Lung microvascular endothelial cell (primary cell): ENCODE measurements around the gene SPON2. TPM values are rescaled to one million over a fixed set of nuclear protein-coding genes. Genes with fewer than 3 reads are reported as not detected.

Experiments
- DNase-seq, 2 donors: peaks; one replicate each; pipeline versions ENCODE4 v3.0.0 to v3.0.0-alpha.2; 2010; ENCODE audit warnings: low read depth in 2 of 2
- total RNA-seq: library from RNA; depleted of rRNA; stranded (reverse); fragments of >200 nt; gene quantifications from 2 replicates; pipeline ENCODE4 v1.2.1, GENCODE V29; 2014

SPON2 gene
- total RNA-seq, 1 donor from 2014 or later: 0.40 TPM

DNA sequence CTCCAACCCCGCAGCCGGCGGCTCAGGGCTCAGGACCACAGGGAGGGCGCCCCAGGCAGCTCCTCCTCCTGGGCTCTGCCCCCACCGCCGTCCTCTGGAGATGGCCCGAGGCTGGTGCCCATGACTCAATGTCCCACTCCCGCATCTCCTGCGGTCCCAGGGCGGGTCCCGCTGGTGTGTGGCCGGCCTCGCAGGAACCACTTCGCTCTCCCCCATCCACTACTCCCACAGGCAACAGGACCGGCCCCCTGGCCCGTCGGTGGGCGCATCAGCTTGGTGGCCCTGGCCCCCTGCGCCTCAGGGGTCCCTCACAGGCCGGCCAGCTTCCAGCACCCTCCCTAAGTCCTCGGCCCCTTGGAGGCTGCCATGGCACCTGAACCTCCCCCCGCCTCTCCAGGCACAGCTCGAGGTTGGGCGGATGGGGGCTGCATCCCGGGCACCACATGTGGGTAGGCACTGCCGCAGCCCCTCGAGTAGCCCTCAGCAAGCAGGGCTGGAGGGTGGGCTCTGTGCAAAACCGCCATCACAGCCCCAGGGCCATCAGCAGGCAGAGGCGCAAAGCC lies 22.8 kb upstream of the SPON2 start:
- DNase-seq: no peak

DNA sequence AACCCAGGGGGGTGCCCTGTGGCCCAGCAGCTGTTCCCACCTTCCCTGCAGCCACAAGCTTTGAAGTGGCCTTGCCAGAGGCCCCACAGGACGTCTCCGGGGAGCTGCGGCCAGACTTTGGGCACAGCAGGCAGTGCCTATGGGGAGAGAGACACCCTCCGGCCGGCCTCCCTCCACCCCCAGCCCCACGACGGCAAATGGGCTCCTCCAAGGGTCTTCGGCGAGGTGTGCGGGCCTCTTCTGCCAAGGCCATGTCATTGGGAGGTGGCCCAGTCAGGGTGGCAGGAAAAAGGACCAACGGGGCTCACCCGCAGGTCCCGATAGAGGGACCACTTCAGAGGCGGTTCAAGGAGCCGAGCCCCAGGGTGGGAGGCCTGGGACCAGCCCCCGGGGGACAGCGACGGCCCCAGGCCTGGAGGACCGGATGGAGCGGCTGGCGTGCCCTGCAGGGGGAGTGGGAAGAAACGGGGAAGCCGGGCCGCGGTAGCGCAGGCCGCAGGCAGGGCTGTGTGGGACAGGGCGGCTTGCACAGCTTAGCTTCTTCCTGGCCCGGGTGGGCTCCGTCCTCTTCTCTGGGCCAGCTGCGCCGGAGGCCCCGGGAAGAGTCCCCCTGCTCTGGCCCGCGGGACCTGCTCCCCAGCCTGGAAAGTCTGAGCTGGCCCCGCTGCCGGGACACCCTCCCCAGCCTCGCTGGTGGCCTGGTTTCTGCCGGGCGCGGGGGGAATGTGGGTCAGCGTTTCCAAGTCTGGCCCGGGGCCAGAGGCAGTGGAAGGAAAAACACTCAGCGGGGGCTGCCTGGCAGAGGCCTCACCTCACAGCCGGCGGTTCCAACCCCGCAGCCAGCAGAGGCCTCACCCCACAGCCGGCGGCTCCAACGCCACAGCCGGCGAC lies 21.9 kb upstream of the SPON2 start:
- peak in 1 of 2 donors; percentile 88 for DNase-seq

DNA sequence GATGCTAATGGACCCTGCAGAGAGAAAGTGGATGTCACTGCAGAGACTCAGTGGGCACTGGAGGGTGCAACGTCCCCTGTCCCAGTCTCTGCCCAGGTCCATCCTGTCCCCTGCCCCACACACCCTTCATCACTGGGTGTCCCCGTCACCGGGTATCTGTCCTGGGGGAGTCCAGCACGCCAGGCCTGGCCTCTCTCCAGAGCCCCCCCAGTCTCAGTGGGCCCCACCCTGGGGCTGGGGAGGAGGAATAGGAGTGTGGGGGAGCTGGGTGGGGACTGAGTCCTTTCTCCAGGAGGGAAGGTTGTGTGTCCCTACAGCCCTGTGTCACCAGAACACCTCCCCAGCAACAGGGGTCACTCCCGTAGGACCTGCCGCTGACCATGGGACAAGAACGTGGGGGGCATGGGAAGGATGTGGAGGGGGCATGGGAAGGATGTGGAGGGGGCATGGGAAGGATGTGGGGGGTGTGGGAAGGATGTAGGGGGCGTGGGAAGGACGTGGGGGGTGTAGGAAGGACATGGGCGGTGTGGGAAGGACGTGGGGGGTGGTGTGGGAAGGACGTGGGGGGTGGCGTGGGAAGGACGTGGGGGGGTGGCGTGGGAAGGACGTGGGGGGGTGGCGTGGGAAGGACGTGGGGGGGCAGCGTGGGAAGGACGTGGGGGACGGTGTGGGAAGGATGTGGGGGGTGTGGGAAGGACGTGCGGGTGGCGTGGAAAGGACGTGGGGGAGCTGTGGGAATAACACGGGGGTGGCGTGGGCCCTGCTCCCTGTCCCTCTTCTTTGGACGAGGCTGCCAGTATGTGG lies 21.0 kb upstream of the SPON2 start:
- DNase-seq: no peak

DNA sequence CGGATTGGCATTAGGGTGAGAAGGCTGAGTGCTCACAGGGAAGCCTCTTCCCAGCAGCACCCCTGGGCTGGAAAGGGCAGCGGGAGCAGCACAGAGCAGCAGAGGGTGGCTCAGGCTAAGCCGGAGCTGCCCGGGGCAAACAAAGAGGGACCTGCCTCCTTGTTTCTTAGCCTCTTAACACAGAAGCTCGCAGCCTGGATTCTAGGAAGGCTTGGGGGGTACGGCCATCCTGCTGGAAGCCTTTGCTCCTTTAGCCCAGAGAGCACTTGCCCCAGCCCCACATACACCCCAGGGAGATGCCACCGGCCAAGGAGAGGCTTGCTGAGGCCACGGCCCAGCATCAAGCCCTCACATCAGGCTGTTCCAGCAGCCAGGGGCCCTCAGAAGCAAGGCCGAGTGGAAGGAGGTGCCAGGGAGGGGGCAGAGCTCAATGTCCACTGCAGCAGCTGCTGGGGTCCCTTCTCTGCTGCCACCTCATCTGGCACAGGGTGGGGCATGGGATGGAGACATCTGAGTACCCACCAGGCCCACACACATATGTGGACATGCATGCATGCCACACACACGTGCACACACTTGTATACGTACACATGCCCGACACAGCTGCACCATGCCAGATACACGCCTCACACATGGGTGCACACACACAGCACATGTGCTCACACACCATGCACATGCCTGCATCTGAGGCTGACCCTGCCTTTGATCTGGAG lies 20.3 kb upstream of the SPON2 start:
- no peak for DNase-seq

DNA sequence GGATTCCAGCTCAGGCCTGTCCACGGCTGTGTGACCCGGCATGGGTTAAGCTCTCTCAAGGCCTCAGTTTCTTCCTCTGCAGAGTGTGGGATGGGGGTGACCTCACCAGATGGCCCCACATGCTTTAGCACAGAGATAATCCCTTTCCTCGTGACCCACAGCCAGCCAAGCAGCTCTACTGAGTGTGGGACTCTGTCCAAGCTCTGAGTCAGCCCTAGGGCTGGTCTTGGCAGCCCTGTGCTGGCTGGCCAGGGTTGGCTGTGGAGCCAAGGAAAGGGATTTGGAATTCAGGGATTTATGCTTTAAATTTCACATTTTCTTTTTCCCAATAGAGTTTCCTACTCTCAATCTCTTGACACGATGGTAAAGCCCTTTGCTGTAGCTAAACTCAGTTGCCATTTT lies 19.7 kb upstream of the SPON2 start:
- DNase-seq: peak; percentile 85 to 94

DNA sequence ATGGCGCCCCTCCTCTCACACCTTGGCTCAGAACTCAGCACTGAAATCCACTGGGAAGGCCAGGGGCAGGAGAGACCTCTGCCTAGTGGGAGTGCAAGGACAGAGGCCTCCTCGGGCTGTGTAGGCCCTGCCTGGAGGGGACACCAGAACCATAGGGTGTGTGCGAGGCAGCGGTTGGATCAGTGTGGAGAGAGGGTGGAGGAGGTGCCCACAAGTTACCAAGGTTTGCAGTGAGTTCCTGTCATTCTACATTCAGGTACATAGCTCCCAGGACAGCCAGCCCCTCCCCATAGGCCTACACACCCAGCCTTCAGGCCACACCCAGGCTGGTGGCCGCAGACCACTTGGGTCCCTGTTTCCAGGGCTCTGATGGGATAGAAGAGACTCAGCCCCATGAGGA lies 19.2 kb upstream of the SPON2 start:
- no peak for DNase-seq

DNA sequence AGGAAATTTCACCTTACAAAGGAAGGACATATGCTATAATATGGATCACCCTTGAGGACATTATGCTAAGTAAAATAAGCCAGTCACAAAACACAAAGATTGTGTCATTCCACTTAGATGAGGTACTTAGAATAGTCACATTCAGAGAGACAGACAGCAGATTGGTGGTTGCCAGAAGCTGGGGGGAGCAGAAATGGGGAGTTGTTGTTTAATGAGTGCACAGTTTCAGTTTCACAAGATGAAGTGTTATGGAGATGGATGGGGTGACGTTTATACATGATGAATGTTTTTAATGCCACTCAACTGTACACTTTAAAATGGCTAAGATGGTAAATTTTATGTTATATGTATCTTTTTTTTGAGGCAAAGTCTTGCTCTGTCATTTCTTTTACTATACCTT lies 14.8 kb upstream of the SPON2 start:
- peak in 1 of 2 donors; percentile 32 for DNase-seq

DNA sequence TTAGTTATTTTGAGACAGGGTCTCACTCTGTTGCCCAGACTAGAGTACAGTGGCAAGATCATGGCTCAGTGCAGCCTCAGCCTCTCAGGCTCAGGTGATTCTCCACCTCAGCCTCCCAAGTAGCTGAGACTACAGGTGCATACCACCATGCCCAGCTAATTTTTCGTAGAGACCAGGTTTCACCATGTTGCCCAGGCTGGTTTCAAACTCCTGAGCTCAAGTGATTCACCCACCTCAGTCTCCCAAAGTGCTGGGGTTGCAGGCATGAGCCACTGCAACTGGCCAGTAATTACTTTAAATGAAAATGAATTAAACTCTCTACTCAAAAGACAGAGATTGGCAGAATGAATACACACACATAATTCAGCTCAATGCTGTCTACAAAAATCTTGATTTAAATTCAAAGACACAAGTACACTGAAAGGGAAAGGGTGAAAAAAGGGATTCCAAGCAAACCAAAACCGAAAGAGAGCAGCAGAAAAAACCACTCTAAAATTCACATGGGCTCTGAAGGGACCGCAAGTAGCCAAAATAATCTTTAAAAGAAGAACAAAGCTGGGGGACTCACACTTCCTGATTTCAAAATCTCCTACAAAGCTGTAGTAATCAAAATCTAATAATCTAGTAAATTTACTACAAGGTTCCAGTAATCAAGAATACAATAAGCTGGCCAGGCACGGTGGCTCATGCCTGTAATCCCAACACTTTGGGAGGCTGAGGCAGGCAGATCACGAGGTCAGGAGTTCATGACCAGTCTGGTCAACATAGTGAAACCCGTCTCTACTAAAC lies 11.8 kb upstream of the SPON2 start:
- DNase-seq: no peak

DNA sequence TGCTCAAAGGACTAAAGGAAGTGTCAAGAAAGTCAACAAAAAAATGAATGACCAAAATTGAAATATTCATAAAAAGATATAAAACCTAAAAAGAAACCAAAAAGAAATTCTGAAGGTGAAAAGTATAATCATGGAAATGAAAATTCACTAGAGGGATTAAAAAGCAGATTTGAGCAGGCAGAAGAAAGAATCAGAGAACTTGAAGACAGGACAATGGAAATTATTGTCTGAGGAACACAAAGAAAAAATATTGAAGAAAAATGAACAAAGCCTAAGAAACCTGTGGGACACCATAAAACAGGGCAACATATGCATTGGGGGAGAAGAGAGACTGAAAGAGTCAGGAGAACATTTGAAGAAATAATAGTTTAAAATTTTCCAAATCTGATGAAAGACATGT lies 9.9 kb upstream of the SPON2 start:
- no peak for DNase-seq

DNA sequence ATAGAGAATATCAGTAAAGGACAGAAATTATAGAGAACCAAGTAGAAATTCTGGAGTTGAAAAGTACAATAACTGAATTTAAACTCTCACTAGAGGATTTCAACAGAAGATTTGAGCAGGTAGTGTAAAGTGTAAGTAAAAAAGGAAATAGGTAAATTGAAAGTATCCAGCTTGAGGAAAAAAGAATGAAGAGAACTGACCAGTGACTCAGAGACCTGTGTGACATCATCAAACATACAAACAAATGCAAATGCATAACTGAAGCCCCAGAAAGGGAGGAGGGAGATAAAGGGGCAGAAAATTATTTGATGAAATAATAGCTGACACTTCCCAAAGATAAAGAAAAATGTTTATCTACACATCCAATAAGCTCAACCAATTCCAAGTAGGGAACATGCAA lies 8.3 kb upstream of the SPON2 start:
- no peak for DNase-seq

DNA sequence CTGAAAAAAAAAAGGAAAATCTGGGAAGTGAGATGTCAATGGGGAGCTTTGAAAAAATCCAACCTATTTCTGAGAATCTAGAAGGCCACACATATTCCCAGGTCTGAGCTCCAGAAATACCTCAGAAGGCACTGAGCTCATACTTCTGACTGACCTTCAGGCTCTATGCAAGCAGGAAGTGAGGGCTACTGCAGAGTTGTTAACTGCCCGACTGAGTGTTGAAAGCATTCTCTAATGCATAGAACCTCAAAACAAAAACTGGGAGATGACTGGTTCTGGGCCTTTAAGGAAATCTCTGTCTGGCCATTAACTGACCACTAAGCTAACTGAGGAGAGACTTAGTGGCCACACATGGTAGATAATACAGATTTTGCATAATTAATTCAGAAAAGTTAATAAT lies 7.6 kb upstream of the SPON2 start:
- DNase-seq: no peak

DNA sequence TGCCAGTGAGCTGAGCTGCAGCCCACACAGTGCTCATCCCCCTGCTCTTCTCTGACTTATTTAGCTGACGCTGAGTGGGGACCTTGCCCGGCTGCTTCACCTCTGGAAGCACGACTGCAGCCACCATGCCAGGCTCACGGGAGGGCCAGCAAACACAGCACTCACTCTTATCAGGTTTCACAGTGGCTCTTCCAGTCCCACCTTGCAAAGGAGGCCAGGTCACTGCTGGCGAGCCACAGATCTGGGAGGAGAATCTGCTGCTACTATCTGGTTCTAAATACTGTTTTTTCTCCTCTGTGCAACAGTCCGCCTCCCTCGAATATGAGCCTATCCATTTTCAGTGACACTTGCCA lies 6.7 kb upstream of the SPON2 start:
- no peak for DNase-seq

DNA sequence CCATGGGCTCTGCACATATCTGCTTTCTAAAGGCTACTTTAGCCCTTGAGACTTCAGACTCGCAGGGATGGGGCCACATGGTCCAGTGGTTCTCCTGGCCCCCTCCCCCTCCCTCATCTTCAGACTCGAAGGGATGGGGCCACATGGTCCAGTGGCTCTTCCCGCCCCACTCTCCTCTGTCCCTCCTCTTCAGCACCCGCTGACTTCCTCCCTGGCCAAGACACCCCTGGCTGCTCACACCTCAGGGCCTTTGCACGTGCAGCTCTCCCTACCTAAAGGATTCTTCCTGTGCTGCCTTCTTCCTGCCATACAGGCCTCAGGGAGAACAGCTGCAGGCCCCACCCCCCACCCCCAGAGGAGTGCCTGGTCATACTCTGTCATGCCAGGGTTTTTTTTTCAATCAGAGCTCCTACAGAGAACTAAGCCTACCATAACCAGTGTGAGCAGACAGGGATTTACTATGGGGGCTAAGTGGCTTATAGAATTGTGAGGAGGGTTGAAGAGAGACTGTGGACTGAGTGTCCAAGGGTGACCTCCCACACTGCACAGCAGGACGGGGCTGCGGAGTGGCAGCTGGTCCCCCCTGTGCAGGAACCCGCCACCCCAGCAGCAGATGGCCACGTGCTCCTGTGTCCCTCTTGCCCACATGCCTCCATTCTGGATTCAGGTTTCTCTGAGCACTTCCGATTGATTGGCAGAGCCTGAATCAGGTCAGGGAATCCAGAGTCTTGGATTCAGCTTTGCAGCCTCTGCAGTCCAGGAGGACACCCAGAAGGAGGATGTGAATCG lies 6.1 kb upstream of the SPON2 start:
- no peak for DNase-seq

DNA sequence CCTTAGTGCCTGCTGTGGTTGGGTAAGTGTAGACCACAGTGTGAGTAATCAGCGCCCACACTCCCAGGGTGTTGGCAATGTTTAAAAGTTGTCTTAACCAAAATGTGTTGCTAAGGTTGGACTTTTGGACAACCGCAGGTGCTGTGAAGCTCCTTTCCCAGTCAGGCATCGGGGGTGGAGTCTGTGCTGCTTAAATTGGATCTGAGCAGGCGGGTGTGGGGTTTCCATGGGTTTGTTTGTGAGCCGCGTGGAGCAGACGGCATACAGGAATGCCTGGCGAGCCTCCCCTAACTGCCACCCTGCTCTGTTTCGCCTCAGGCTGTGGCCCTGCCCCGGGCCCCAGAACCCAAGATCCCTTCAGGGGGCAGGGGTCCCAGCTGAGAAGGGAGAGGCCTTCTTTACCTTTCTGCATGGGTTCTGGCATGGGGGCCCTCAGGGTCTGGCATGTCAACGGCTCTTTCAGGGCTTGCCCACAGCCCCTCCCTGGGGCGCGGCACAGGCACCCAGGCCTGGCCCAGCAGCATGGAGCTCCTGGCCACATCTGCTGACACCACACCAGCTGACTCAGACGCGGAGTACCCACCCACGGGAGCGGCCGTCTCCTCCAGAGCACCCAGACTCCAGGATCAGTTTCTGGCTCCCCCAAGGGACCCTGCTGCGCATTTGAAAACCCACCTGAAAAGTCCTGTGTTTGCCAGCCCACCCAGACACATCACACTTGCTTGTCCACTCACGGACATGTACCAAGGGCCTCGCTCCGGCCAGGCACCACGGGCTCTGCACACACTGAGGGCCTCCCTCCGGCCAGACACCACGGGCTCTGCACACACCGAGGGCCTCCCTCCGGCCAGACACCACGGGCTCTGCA lies 5.1 kb upstream of the SPON2 start:
- DNase-seq: no peak

DNA sequence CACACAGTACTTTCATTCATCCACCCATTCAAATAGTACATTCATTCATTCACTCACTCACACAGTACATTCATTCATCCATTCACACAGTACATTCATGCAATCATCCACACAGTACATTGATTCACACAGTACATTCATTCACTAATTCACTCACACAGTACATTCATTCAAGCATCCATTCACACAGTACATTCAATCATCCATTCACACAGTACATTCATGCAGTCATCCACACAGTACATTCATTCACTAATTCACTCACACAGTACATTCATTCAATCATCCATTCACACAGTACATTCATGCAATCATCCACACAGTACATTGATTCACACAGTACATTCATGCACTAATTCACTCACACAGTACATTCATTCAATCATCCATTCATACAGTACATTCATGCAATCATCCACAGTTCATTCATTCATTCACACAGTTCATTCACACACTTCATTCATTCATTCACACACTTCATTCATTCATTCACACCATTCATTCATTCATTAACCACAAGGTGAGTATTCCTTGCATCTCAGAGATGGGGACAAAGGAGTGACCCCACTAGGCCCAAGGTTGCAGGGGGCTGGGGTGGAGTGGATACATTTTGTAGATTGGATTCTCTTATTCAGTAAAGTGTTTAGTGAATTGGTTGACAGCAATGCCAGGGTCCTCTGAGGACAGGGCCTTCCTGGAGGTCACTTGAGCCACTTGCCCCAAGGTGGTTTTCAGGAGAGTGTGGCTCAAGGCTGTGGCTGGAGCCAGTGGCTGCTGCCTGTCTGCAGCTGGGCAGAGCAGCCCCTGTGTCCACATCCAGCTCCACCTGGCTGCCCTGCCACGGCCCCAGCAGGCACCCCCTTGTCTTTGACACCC lies 4.3 kb upstream of the SPON2 start:
- no peak for DNase-seq

DNA sequence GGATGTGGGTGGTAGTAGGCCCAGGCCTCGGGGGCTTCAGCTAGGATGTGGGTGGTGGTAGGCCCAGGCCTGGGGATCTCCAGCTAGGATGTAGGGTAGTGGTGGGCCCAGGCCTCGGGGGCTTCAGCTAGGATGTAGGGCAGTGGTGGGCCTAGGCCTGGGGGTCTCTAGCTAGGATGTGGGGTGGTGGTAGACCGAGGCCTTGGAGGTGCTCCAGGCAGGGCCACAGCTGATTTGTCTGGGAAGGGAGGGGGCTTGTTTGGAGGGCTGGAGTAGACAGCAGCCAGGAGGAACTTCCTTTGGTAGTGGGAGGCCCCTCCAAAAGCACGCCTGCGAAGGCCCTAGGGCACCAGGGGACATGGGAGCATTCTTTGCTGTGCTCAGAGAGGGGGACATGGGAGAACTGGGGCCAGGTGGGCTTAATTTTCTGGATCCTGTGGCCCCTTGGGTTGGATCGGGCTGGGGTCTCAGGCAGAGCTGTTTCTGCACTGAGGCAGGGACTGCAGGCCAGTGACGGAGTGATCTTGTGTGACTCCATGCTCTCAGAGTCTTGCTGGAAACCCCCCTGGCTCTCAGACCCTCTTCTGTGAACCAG lies 3.3 kb upstream of the SPON2 start:
- no peak for DNase-seq

DNA sequence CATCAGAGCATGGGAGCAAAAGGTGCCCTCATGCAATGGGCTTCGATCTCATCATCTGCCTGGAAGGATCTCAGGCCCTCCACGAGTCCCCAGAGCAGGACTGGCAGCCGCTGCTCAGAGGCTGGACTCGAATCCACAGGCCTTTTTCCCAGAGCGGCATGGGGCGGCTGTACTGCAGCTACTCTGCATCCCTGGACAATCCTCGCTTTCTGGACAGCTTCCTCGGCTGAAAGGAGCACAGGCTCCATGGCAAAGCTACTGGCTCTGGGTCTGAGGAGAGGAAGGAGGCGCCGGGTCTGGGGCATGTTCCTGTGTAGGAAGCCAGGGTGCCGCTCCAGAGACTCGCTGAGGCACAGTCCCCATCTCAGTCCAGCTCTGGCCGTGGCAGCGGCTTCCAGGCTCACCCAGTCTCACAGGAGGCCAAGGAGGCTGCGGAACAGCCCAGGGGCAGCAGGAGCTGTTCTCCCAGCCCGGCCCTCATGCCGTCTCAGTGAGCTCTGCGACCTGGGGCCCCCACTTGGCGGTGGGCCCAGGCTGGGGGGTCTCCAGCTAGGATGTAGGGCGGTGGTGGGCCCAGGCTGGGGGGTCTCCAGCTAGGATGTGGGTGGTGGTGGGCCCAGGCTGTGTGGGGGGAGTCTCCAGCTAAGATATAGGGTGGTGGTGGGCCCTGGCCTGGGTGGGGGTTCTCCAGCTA lies 2.7 kb upstream of the SPON2 start:
- no peak for DNase-seq
